Activated T-helper 1 cell treated with anti-CD3 and anti-CD28 coated beads, Interleukin-2, amount 50 U/mL, for 16 hours (primary cell): ENCODE results near the gene SPTB.
"Not testable (repeated sequence)": the region's sequence is repeated elsewhere in the genome, so short reads cannot be mapped to it uniquely, and the experiment has no call there.

Source experiments
- DNase-seq, 2 donors: peaks; one replicate each; pipeline ENCODE4 v3.0.0-alpha.2; 2020; ENCODE audit warnings: low read depth in 1 of 2, low spot score in 1 of 2

Gene SPTB

GRCh38 chr14:64879635-64880220, at the start of gene SPTB:
SPTB (minus strand) TSS chr14:64879907; CDS start chr14:64823094, 56,813 bp downstream.
- DNase-seq = peak; percentile 8 to 48

GRCh38 chr14:64929014-64929359, 49.3 kb upstream of the SPTB start:
- DNase-seq = no peak

- no peak for DNase-seq
Observed at GRCh38 chr14:64928239-64929013, 48.7 kb upstream of the SPTB start.

- DNase-seq = no peak
Observed at GRCh38 chr14:64927031-64927430, 47.3 kb upstream of the SPTB start.

GRCh38 chr14:64926398-64926995, 46.8 kb upstream of the SPTB start:
- DNase-seq = no peak

- DNase-seq = no peak
Observed at GRCh38 chr14:64923015-64923414, 43.3 kb upstream of the SPTB start.

GRCh38 chr14:64920465-64920864, 40.8 kb upstream of the SPTB start:
- DNase-seq = no peak

- DNase-seq = no peak
Observed at GRCh38 chr14:64919618-64920017, 39.9 kb upstream of the SPTB start.

- no peak for DNase-seq
Observed at GRCh38 chr14:64919215-64919614, 39.5 kb upstream of the SPTB start.

- no peak for DNase-seq
Observed at GRCh38 chr14:64918216-64918615, 38.5 kb upstream of the SPTB start.

- no peak for DNase-seq
Observed at GRCh38 chr14:64915797-64916196, 36.1 kb upstream of the SPTB start.

- DNase-seq = no peak
Observed at GRCh38 chr14:64915029-64915424, 35.3 kb upstream of the SPTB start.

- peak; percentile 92 to 95 for DNase-seq
Observed at GRCh38 chr14:64914237-64915028, 34.7 kb upstream of the SPTB start, which contains the start of gene CHURC1. CHURC1 (plus strand) TSS chr14:64914455; CDS start chr14:64914496, 41 bp downstream.

GRCh38 chr14:64913477-64913876, 33.8 kb upstream of the SPTB start:
- DNase-seq = not testable (repeated sequence)

GRCh38 chr14:64912261-64912660, 32.6 kb upstream of the SPTB start:
- DNase-seq = no peak

- no peak for DNase-seq
Observed at GRCh38 chr14:64910847-64911495, 31.3 kb upstream of the SPTB start.

- no peak for DNase-seq
Observed at GRCh38 chr14:64906022-64906421, 26.3 kb upstream of the SPTB start.

- no peak for DNase-seq
Observed at GRCh38 chr14:64899958-64900357, 20.3 kb upstream of the SPTB start.

GRCh38 chr14:64891839-64892375, 12.2 kb upstream of the SPTB start:
- peak in 1 of 2 donors; percentile 4 for DNase-seq

- no peak for DNase-seq
Observed at GRCh38 chr14:64891173-64891838, 11.6 kb upstream of the SPTB start.
